HG02642 (cell line): Measurements from ENCODE around the gene ROBO4.

Experiments
- ATAC-seq: cut with Tn5 transposase; IDR thresholded peaks from one replicate; pipeline ENCODE4 v1.9.1; 2021; ENCODE audit warnings: mild to moderate bottlenecking; ENCODE audit not compliant: unreplicated experiment, poor library complexity

Gene ROBO4

DNA sequence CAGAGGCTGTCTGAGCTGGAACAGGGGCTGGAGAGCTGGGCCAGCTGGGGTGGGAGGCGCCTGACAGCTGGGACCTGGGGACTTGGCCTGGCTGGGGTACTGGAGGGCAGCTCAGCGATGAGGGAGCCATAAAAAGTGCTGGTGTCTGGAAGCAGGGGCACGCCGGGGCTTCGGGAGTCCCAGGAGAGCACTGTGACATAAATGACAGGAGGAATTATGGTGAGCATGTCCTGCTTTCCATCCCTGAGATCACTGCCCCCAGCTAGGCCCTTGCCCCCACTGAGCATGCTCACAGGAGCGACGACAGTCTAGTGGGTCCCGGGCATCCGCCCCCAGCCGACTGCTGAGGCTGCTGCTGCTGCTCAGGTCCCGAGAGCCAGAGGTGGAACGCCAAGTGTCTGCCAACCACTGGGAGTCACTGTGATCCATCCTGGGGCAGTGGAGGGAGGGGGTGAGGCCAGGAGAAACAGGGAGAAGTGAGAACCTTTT lies 6.2 kb downstream of the ROBO4 start:
- no peak for ATAC-seq

DNA sequence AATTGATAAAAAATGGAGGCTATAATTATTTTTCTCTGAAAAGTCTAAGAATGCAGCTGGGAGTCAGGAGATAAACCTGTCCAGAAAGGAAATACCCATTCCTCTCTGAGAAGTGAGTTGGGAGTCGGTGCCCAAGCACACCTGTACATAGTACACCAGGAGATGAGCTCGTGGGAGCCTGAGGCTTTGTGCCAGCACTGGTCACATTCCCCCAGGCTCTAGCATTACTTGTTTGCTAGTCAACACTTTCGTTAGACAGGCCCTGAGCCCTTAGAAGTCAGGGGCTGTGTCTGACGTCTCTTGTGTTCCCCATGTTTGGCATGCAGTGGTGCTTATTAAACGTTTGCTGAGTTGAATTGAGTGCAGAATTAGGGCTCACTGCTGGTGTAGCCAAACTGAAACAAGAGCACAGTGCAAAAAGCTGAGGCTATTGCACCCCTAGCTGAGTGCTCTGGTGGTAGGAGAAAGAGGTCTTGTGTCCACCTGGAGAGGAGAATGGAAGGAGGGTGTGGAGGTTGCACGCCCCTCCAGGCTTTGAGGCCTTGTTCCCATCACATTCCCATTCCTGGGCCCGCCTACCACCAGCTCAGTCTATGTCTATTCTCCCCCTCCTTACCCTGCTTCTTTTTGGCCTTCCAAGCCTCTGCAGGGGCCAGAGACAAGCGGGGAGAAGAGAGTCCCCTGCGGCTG lies 6.8 kb downstream of the ROBO4 start:
- ATAC-seq, result no peak

DNA sequence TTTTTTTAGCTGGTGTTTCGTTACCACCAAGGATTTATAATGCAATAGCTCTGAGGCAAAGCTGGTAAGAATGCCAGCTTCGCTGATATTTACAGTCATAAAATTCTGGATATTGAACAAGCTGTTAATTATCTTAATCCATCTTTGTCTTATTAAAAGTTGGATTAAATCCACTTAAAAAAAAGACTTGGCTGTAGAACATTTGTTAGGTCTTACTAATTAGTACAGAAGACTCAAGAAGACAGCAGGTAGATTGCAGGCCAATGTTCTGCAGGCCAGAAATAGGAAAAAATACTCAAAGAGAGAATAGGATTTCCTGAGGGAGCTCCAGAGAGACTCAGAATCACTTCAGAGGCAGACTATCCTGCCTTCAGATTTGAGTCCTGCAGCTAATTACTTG lies 7.5 kb downstream of the ROBO4 start:
- no peak for ATAC-seq

DNA sequence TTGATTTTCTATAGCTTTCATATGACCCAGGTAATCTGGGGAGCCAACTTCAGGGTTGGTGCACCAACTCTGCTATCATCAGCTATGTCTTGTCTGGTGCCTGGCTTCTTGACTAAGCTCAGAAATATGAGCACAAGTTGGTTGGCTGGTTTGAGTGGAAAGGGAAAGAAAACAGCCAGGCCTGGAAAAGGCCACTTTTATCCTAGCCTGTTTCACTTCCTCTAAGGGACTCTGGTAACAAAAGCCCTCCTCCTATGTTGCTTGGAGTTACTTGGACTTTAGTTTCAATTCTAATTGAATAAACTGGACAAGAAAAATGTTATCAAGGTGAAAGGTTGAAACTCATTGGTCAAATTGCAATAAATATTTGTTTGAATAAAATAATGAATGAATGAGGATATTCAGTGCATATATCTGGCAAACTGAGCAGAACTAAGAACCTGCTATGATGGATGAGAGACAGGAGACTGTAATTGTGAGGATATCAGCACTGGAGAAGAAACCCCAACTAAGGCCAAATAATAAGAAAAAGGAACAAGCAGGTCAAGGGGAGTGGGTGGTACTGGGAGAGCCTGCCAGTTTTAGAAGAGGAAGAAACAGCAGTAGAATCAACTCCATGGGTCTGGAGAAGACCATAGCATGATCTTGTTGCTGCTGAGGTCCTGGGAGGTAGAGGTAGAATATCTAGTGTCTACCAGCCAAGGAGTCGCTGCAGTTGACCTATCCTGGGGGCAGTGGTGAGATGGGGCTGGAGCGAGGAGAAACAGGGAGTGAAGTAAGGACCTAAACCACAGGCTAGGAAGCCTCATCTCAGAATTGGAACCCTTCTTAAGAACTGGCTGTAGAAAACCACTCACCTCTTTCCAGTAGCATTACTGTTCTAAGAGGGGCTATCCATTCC lies 8.2 kb downstream of the ROBO4 start:
- ATAC-seq, result no peak

DNA sequence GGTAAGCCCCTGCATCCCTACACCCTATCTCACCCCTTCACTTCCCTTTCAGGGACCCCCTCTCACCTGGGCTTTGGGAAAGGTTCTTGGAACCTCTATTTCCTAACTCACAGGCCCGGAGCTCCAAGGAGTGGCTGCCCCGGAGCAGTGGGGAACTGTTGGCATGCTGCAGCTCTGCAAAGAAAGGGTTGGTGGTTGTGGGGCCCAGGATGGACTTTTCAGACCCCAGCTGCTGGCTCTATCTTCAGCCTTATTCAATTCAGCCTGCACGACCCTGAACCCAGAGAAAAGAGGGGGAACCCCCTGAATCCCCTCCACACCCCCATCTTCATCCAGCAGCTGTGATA lies 10.0 kb downstream of the ROBO4 start:
- ATAC-seq, result no peak

DNA sequence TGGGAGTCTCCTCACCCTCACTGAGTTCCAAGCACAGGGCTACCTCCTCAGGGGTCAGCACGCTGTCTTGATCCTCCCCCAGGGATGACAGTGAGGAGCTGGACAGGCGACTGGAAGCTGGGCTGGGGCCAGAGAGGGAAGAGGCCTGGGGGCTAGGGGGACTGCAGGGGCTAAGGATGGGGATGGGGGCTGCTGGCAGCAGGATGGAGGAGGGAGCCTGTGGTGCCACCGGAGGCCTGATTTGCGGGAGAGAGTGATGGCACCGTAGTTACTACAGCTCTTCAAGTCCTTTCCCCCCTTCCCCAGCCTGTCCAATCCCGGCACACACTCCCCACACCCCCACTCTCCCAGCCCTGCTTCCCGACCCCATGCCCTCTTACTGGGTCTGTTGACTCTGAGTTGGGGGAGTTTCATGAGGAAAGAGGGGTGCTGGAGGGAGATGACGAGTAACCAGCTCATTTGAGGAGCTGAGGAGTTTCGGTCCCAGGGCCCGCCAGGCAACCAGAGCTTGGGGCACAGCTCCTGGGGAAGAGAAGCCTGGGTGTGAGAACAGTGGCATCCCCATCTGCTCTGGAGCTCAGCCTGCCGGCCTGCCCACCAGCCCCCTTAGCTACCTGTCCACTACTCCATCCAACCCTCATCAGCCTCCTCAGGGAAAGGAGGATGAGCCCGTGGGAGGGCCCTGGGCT lies 10.5 kb downstream of the ROBO4 start:
- ATAC-seq, result no peak

DNA sequence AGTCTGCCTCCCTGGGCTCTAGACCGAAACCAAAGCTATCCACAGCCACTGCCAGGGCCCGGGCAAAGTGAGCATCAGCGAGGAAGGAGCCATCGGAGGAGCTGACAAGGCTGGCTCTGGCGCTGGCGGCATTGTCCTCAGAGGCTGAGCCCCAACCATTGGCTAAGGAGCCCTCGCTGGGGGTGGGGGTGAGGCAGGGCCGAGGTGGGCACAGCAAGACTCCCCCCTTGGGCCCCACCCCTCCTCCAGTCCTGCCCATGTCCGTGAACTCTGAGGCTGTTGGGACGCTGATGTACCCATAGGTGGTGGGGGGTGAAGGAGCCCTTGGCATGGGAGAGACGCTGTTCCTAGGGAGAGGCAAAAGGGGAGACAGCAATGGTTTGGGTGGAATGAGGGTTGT lies 11.2 kb downstream of the ROBO4 start:
- no peak for ATAC-seq

DNA sequence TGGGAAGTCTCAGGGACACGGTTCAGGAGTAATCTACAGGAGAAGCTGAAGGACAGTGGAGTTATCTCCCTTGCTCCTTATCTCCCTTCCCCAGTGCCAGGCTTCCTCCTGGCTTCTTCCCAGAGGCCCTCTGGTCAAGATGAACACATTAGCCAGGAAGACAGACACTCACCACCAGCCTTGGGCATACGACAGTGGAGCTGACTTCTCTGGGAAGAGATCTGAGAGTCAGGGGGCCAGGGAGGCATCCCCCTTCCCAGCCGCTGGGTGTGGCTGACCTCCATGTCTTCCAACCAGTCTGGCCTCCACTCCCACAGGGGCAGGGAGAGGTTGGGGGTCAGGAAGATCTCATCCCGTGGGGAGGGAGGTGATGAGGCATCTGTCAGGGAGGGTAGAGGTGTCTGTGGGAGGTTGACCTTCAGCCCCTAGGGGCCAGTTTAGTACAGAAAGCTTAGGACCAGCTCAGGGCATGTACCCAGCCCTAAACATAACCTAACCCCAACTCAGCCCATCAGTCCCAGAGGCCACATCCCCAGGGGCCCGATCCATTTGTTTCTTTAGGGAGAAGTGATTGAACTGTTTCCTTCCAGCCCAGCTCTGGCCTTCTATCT lies 12.7 kb downstream of the ROBO4 start:
- ATAC-seq, result no peak

DNA sequence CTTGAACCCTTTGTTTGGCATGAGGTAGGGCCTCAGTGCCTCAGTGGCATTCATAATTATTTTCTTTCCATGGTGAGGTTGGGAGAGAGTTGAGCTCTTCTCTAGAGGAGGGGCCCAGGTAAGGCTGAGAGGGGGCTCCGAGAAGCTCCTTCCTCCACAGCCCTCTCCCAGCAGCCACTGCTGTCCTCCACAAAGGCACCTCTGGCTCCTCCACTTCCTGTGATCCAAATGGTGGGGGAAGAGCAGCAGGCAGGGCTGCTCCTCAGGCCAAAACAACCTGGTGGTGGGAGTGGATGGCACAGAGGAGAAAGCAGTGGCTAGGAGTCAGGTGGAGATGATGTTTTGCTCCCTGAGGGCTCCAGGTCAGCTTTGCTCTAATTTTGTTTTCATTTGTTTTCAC lies 13.3 kb downstream of the ROBO4 start:
- no peak for ATAC-seq

DNA sequence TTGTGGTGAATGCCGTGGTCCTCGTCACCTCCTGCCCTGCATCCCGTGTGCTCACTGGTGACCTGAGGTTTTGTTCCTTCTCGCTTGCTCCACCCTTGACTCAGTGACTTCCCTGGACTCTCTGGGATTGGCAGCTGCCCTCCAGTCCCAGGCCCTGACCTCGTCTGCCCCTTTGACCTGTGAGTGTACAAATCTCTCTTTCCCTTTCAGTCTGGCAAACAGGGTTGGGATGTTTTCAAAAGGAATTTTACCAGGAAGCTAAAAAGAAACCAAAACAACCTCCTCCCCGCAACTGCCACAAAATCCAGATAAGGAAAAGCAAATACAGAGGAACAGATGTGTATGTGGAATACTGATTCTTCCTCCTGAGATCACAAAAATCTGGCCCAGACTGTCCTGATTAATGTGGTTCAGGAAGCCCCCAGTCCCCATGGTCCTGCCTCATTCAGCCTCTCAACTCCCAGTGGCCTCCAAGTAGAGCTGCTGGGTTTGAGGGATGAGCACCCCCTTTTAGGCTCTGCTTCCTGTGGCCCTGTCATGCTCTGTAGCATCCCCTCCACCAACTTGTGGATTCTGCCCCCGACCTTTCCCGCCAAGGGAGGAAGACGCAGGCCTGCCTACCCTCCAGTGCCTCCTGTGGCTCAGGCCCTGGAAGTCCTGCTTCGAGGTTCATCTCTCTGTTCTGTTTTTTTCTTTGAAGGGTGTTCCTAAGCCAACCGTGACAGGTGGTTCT lies 15.2 kb downstream of the ROBO4 start:
- no peak for ATAC-seq

DNA sequence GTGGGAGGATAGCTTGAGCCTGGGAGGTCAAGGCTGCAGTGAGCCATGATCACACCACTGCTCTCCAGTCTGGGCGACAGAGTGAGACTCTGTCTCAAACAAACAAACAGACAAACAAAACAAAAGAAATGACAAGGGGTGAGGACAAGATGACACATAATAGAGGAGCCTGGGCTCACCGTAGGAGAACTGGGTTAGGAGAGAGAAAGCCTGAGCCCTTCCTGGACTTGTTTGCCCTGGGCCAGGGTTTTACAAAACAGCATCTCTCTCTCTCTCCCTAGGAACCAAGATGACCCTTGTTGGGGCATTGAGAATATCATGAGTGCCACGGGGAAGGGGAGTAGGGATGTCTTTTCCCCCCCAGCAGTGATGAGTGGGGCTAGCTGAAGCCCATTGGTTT lies 16.7 kb downstream of the ROBO4 start:
- ATAC-seq, result no peak

DNA sequence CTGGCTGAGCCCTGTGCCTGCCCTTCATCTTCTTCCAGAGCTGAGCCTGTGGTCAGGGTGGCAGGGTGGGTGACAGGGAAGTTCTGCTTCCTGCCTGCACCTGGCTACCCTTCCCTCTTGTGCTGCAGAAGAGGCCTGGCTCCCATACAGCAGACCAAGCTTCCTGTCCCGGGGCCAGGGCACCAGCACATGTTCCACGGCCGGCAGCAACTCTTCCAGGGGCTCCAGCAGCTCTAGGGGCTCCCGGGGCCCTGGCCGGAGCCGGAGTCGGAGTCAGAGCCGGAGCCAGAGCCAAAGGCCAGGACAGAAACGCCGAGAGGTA lies 17.4 kb downstream of the ROBO4 start:
- ATAC-seq, result no peak

DNA sequence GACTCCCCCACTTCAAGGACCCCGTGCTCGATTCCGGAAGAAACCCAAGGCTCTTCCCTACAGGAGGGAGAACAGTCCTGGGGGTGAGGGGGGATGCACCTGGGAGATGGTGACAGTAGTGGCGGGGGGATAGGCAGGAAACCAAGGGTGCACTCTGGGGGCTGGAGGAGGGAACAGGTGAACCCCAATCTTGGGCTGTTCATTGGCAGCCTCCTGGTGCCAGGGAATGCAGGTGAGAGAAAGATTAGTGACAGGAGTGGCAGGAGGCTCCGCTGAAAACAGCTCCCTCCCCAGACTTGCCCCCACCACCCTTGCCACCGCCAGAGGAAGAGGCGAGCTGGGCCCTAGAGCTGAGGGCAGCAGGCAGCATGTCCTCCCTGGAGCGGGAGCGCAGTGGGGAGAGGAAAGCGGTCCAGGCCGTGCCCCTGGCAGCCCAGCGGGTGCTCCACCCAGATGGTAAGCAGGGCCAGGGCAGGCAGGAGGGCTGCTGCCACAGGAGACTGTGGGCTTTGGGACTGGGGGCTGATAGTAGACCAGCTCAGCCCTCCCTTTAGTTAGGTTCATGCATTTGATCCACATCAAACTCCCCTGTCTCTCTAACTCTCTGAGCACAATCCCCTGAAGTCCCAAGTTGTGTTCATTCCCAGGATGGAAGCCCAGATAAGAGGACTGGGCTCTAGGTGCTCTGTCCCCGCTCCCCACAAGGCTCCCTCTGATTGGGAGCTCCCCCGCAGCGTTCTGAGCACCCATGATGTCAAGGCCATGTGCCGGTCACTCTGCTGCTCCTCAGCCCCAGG lies 18.0 kb downstream of the ROBO4 start:
- no peak for ATAC-seq

DNA sequence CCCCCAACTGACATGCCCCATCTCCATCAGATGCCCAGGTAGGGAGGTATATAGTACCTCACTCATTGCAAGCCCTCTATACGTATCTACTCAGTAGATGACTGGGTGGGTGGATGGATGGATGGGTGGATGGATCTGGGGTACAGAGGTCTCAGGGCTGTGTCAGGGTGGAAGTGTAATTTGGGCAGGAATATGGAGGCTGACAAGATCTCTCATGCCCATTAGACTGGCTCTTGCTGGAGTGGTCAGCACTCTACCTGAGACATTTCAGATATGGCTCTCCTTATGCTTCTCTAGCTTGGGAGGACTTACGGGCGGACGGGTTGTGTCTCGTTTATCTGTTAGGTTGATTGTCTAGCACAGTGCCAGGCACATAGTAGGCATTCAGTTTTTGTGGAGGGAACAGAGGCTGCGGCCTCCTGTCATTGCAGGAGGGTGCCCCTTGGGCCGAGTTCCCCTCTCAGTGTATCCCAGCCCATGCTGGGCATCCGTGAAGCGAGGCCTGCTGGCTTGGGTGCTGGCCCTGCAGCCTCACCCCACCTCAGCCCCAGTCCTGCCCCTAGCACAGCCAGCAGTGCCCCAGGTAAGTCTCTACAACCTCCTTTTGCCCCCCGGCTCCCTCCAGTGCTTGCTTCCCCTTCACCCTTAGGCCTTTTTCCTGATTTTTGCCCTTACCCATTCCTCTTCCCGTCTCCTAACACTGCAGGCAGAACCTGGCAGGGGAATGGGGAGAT lies 18.7 kb downstream of the ROBO4 start:
- ATAC-seq, result no peak

DNA sequence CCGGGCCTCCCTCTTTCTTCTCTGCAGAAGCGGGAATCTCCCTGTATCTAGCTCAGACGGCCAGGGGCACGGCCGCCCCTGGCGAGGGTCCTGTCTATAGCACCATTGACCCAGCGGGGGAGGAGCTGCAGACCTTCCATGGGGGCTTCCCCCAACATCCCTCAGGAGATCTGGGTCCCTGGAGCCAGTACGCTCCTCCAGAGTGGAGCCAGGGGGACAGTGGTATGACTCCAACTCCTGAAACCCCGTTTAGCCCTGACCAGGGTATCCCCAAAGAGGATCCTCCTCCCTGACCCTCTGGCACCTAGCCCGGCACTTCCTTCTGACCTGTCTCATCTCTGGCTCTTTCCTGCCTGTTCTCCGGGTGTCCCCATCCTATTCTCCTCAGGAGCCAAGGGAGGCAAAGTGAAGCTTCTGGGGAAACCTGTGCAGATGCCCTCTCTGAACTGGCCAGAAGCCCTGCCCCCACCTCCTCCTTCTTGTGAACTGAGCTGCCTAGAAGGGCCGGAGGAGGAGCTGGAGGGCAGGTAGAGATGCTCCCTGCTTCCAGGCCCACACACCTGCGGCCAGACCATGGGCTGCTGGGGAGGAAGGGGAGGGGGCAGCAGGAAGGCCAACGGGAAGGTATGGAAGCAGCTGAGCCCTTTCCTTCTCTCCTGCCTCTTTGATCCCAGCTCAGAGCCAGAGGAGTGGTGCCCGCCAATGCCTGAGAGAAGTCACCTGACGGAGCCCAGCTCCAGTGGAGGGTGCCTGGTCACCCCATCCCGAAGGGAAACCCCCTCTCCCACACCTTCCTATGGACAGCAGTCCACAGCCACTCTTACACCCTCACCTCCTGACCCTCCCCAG lies 19.5 kb downstream of the ROBO4 start:
- ATAC-seq, result no peak

DNA sequence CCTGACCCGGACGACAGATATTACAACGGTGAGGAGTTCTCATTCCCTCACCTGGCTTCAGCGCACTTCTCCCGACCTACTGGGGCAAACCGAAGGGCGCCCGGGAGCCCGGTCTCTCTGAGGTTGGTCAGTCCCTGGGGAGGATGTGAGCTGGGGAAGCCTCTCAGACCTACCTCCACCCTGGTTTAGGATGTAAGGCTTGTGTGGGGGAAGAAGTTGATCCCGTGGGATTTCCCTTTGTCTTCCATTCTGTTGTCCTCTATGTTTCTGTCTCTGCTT lies 20.1 kb downstream of the ROBO4 start:
- ATAC-seq, result no peak

DNA sequence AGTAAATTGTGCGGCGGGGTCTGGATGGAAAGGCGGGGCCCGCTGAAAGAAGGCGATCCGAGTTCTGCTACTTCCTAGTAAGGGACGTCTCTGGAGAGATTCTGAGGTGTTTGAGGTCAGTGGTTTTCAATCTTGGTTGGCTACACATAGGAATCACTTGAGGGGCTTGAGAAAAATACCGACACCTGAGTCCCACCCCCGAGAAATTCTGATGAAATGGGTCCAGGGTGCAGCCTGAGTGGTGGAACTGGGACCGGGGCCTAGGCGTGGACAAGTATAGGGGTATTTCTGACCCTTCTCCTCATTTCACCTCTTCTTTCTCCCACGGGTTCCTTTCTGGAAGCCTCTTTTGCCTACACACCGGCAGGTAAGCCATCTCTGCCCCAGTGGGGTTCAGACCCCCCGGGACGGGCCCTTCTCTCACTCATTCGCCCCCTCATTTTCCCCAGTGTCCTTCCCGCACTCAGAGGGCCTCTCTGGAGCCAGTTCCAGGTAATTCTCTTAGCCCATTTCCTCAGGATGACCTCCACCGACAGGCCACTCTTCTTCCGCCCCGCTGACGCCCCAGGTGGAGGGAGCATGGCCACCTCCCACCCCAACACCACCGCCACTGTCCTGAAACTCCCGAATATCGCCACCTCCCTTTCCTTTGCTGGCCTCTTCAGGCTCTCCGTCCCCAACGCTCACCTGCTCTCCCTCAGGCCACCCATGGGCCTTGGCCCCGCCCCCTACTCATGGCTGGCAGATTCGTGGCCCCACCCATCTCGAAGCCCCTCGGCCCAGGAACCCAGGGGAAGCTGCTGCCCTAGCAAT lies 20.6 kb downstream of the ROBO4 start:
- ATAC-seq, result no peak
